Epithelial cell of alveolus of lung (primary cell): ENCODE data around the gene CAST. TPM values are rescaled to one million over a fixed set of nuclear protein-coding genes. Genes with fewer than 3 reads are reported as not detected.

Experiments
- total RNA-seq: library from RNA; depleted of rRNA; stranded (reverse); fragments of >200 nt; gene quantifications from 2 replicates; pipeline ENCODE4 v1.2.1, GENCODE V29; 2015

The CAST gene, protein sequence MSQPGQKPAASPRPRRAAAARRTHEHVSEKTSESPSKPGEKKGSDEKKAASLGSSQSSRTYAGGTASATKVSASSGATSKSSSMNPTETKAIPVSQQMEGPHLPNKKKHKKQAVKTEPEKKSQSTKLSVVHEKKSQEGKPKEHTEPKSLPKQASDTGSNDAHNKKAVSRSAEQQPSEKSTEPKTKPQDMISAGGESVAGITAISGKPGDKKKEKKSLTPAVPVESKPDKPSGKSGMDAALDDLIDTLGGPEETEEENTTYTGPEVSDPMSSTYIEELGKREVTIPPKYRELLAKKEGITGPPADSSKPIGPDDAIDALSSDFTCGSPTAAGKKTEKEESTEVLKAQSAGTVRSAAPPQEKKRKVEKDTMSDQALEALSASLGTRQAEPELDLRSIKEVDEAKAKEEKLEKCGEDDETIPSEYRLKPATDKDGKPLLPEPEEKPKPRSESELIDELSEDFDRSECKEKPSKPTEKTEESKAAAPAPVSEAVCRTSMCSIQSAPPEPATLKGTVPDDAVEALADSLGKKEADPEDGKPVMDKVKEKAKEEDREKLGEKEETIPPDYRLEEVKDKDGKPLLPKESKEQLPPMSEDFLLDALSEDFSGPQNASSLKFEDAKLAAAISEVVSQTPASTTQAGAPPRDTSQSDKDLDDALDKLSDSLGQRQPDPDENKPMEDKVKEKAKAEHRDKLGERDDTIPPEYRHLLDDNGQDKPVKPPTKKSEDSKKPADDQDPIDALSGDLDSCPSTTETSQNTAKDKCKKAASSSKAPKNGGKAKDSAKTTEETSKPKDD
- 106 and 193 TPM in 2 replicates for total RNA-seq

DNA sequence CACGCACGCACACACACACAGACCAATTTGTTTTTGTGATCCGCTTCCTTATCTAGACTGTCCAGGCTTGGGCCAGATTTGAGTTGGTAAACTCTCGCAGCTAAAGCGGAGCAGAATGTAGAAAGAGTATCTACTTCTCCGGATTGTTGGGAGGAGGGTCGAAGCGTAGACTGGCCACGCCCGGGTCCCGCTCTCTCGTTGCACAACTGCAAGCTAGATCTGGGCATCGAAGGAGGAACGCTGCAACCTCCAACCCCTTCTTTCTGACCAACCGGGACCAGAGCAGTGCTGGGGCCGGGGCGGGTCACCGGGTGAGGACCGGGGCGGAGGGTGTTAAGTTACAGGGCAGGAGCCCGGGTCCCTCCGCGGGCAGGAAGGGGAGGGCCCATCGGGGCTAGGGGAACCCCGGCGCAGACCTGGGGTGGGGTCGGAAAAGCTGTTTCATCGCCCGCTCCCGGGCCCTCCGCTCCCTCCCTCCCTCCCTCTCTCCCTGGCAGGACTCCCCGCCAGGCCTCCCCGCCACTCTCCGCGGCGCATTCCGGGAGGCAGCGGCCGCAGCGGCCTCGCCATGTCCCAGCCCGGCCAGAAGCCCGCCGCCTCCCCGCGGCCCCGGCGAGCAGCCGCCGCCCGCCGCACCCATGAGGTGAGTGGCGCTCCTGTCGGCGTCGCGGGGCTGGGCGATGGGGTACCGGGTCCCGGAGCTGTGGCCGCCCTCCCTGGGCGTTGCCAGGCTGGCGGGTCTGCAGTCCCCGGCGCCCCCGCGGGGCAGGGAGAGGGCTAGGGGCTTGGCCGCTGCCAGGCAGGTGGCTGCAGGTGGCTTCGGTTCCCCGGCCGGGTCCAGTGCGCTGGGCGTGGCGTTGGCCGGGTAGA, at the start of gene CAST:
CAST (plus strand) TSS at position 522 of the 870 bp plus-strand sequence; CDS start at position 569, 47 bp downstream.

Other genes with a start within 250 kb of the CAST start
- 0.13 and 5.4 TPM in 2 replicates for gene PCSK1, start 229.1 kb upstream of the CAST start, total RNA-seq
- 36.2 and 43.1 TPM in 2 replicates for gene ERAP1, start 145.6 kb downstream of the CAST start, total RNA-seq
- 2.8 and 8.1 TPM in 2 replicates for gene ERAP2, start 214.1 kb downstream of the CAST start, total RNA-seq